SK-N-SH (cell line): ENCODE measurements around the gene PCGF1.

Experiments
- CTCF ChIP-seq: fragments of 200-600 bp; sonication (generic); IDR thresholded peaks from 2 replicates; pipeline ENCODE4 v1.6.1; 2017; ENCODE audit warnings: antibody characterized with exemption, mild to moderate bottlenecking, moderate library complexity
- EP300 ChIP-seq, 2 experiments: IDR thresholded peaks; 2 replicates each; pipeline versions ENCODE4 v1.4.0 to v1.6.1; 2012; ENCODE audit warnings: borderline replicate concordance in 1 of 2, low read depth in 1 of 2, low read length in 1 of 2
- EZH2phosphoT487 ChIP-seq: fragments of 200-600 bp; sonication (generic); IDR thresholded peaks from 2 replicates; pipeline ENCODE4 v1.6.1; 2017; ENCODE audit warnings: low read depth, mixed run types, mild to moderate bottlenecking, antibody characterized with exemption, moderate library complexity, borderline replicate concordance
- FOXJ3 ChIP-seq: sonication (generic); formaldehyde crosslinking; IDR thresholded peaks from 2 replicates; pipeline ENCODE4 v1.5.1; 2020; ENCODE audit warnings: mild to moderate bottlenecking, missing genetic modification reagents
- GABPA ChIP-seq: IDR thresholded peaks from 2 replicates; pipeline ENCODE4 v1.4.0; 2012; ENCODE audit warnings: low read depth, mild to moderate bottlenecking
- POLR2AphosphoS5 ChIP-seq: IDR thresholded peaks from 2 replicates; pipeline ENCODE4 v1.6.1; 2012; ENCODE audit warnings: low read depth, low read length
- RAD21 ChIP-seq: IDR thresholded peaks from 2 replicates; pipeline ENCODE4 v1.6.1; 2012; ENCODE audit warnings: mild to moderate bottlenecking, low read length
- RFX5 ChIP-seq: IDR thresholded peaks from 2 replicates; pipeline ENCODE4 v1.6.1; 2012; ENCODE audit warnings: mild to moderate bottlenecking, improper control_type of control experiment, low read length
- TAF1 ChIP-seq: IDR thresholded peaks from 2 replicates; pipeline ENCODE4 v1.6.1; 2012; ENCODE audit warnings: low read depth, mild to moderate bottlenecking, low read length, moderate library complexity, borderline replicate concordance
- TCF12 ChIP-seq: IDR thresholded peaks from 2 replicates; pipeline ENCODE4 v1.4.0; 2012
- TF ChIP-seq, protein P1 (sequence below): IDR thresholded peaks from 2 replicates; pipeline ENCODE4 v1.4.0; 2012; ENCODE audit warnings: low read depth

DNA sequence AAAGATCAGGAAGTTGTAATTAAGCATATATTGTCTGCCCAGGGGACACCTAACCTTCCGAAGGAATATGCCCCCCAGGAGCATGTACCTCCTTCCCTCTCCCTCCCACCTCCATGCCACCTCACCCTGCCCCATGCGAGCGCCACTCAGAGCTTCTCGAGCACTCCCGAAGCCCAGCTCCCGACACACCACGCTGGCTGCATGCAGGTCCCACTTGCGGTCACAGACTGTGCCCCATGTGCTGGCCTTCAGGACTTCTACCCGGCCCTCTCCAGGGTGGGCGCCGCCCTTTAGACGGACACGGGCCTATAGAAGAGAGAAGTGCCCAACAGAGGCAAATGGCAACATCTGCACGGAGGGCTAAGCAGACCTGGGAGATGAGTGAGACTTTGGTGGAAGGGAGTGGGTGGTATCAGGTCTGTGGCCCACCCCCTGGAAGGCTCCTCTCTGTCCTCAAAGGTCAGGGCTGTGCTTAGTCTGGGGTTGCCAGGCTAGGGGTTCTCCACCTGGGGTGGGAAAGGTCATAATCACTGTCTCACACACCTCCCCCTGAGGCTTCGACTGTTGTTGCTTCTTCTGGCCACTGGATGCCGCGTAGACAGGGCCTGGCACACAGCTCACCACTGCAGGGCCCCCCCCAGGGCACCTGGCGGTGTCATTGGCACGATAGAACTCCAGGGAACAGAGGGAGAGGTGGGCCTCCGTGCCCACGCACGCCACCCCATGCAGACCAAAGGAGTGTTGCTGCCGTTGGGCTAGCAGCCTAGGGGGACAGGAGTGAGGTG lies 28.9 kb upstream of the PCGF1 start:
- TF ChIP-seq CTCF: no peak
- no peak for TF ChIP-seq EP300 (IDR thresholded peaks at IDR 0.05; ENCODE audit: borderline replicate concordance in 1 of 2, low read depth in 1 of 2, low read length in 1 of 2)
- no peak for TF ChIP-seq RFX5
- no peak for TF ChIP-seq RAD21
- no peak for TF ChIP-seq TCF12
- TF ChIP-seq GABPA: no peak
- no peak for TF ChIP-seq POLR2AphosphoS5
- TF ChIP-seq TAF1: no peak
- TF ChIP-seq EZH2phosphoT487: no peak
- TF ChIP-seq FOXJ3: no peak
- TF ChIP-seq, protein P1, sequence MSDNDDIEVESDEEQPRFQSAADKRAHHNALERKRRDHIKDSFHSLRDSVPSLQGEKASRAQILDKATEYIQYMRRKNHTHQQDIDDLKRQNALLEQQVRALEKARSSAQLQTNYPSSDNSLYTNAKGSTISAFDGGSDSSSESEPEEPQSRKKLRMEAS: no peak
